Activated T-helper 2 cell treated with anti-CD3 and anti-CD28 coated beads, Interferon-gamma antibody, Interleukin-2, Interleukin-4, amounts not matched to agents 10 μg/mL and 5 μg/mL and 100 μg/mL, durations not matched to agents 14 hours and 24 hours and 36 hours (primary cell): ENCODE measurements around the gene KCNN1. TPM values are rescaled to one million over a fixed set of nuclear protein-coding genes. Genes with fewer than 3 reads are reported as not detected.
A peak's percentile ranks its signal among the peaks of the same experiment; 100 is the strongest.
"Not testable (repeated sequence)": the region's sequence is repeated elsewhere in the genome, so short reads cannot be mapped to it uniquely, and the experiment has no call there.

Source experiments
- DNase-seq: peaks from one replicate; pipeline ENCODE4 v3.0.0; 2021; ENCODE audit warnings: low spot score
- H3K27ac Mint-ChIP-seq: one replicate; pipeline ENCODE4 v1.8.0; 2021; ENCODE audit warnings: mixed read lengths
- H3K27me3 Mint-ChIP-seq: one replicate; pipeline ENCODE4 v1.8.0; 2021; ENCODE audit warnings: low read depth, mixed read lengths
- H3K36me3 Mint-ChIP-seq: one replicate; pipeline ENCODE4 v1.8.0; 2021; ENCODE audit warnings: low read depth, mixed read lengths
- H3K4me1 Mint-ChIP-seq: one replicate; pipeline ENCODE4 v1.8.0; 2021; ENCODE audit warnings: low read depth, mixed read lengths
- H3K4me3 Mint-ChIP-seq: one replicate; pipeline ENCODE4 v1.8.0; 2021; ENCODE audit warnings: low read depth, mild to moderate bottlenecking, moderate library complexity, mixed read lengths
- H3K9me3 Mint-ChIP-seq: one replicate; pipeline ENCODE4 v1.8.0; 2021; ENCODE audit warnings: mixed read lengths
- intact Hi-C: fragments of 100-400 bp; cut with micrococcal nuclease; formaldehyde crosslinking; loops from one replicate; pipeline ENCODE4 v1.15.1; 2023
- total RNA-seq: library from RNA; stranded (reverse); gene quantifications from 2 replicates; pipeline ENCODE4 v1.2.3, GENCODE V29; 2022

The KCNN1 gene
- total RNA-seq, 1 donor from 2014 or later: 0.14 TPM

- no peak for DNase-seq
- peak overlapping the region; percentile 42 for H3K27ac Mint-ChIP-seq
- no peaks in the 10 kb centered on the region for H3K9me3 Mint-ChIP-seq
- peak overlapping the region; percentile 91 for H3K4me3 Mint-ChIP-seq
- H3K27me3 Mint-ChIP-seq: no peaks in the 10 kb centered on the region
- intact Hi-C loops: loop anchor here (10.0 kb wide), 1 partner anchor 162 kb away; no protein-coding TSS in a partner anchor
- H3K36me3 Mint-ChIP-seq: peaks cover 26% of the 10 kb centered on the region
- peaks cover 17% of the 10 kb centered on the region for H3K4me1 Mint-ChIP-seq
These were observed 35.5 kb downstream of the KCNN1 start for GRCh38 chr19:18002347-18002850.

DNA sequence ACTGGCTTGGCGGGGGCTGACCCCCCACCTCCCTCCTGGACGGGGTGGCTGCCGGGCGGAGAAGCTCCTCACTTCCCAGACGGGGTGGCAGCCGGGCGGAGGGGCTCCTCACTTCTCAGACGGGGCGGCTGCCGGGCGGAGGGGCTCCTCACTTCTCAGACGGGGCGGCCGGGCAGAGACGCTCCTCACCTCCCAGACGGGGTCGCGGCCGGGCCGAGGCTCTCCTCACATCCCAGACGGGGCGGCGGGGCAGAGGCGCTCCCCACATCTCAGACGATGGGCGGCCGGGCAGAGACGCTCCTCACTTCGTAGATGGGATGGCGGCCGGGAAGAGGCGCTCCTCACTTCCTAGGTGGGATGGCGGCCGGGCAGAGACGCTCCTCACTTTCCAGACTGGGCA lies 38.8 kb downstream of the KCNN1 start:
- intact Hi-C loops: loop anchor here (10.0 kb wide), 1 partner anchor 159 kb away; no protein-coding TSS in a partner anchor
- peaks cover 44% of the 10 kb centered on the region for H3K36me3 Mint-ChIP-seq
- DNase-seq, H3K4me3 Mint-ChIP-seq, H3K27me3 Mint-ChIP-seq, H3K27ac Mint-ChIP-seq, H3K9me3 Mint-ChIP-seq: not testable (repeated sequence)
- H3K4me1 Mint-ChIP-seq: peaks cover 24% of the 10 kb centered on the region

DNA sequence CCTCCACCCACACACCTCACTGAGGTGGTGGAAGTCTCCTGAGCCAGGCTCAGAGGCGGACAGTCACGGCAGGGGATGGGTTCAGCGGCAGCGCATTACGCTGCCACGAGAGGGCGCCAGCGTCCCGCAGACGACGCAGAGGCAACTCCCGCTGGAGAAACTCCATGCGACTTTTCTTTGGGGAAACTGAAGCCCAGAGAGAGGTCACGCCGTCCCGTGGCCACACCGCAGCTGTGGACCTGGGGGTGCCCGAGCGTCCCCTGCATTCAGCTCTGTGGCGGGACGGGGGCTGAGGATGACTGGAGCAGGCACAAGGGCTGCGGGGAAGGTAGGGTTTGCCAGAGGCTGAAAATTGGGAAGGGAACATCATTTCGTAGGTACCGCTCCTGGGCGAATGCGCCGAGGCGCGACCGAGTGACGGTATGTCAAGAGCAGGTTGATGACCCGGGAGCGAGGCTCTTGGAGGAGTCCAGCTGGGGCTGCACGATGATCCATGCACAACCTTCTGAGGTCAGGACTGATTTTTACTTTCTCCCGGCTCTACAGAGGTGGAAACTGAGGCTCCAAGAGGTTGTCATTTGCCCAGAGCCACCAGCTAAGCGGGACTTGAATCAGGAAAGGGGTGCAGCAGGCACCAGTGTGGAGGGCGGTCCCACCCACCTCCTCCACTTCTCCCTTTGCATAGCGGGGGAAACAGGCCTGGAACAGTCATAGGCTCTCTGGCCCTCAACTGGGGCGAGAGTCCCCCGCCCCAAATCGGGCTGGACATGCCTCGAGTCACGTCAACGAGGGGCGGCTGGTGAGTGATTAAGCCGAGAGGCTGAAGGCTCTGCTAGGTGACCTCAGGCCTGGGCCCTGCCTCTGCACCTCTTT lies 40.4 kb downstream of the KCNN1 start:
- Mint-ChIP-seq H3K27ac (peak overlapping the region; percentile 84), H3K4me3 (peak overlapping the region; percentile 85), H3K9me3 (no peaks in the 10 kb centered on the region), H3K27me3 (no peaks in the 10 kb centered on the region), H3K36me3 (peaks cover 53% of the 10 kb centered on the region), H3K4me1 (peaks cover 24% of the 10 kb centered on the region)
- DNase-seq: peak; percentile 73
- intact Hi-C loops: loop anchor here (1.0 to 10.0 kb wide), 2 partner anchors 51 to 158 kb away; no protein-coding TSS in a partner anchor

DNA sequence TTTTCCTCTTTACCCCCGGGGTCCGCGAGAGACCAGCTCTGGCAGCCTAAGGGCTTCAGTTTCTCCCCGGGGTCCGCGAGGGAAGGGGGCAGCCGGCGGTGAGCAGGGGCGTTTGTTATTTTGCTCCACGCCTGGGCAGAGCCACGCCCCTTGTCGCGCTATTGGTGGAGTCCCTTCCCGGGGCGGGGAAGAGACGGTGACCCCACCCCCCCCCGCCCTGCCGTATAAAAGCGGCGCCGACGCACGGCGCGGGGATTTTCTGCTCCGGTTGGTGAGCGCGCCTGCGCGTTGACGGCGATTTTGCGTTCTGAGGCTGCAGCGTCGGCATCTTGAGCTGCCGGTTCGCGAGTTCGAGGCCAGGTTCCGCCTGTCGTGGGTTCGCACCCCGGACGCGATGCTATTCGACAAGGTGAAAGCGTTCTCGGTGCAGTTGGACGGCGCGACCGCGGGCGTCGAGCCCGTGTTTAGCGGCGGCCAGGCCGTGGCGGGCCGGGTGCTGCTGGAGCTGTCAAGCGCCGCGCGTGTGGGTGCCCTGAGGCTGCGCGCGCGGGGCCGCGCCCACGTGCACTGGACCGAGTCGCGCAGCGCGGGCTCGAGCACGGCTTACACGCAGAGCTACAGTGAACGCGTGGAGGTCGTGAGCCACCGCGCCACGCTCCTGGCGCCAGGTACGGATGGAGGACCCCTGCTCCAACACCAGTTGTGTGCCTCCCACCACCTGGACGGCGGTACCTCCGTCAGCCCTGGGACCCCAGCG lies 41.2 kb downstream of the KCNN1 start, which contains the start of gene ARRDC2:
Gene ARRDC2 (plus strand): TSS at position 254 of the 757 bp plus-strand sequence. CDS start 141 bp downstream, at position 395.
- Mint-ChIP-seq H3K36me3 (peaks cover 54% of the 10 kb centered on the region), H3K27ac (peak within 1 kb of the TSS; percentile 84), H3K4me1 (peaks cover 26% of the 10 kb centered on the region), H3K9me3 (no peaks in the 10 kb centered on the region), H3K27me3 (no peaks in the 10 kb centered on the region), H3K4me3 (peak within 1 kb of the TSS; percentile 85)
- DNase-seq: peak; percentile 87
- intact Hi-C loops: loop anchor here (1.0 to 10.0 kb wide), 4 partner anchors 15 to 157 kb away; no protein-coding TSS in a partner anchor

GRCh38 chr19:18008814-18009213 lies 41.9 kb downstream of the KCNN1 start:
- peak overlapping the region; percentile 72 for H3K27ac Mint-ChIP-seq
- H3K27me3 Mint-ChIP-seq: no peaks in the 10 kb centered on the region
- H3K4me1 Mint-ChIP-seq: peaks cover 33% of the 10 kb centered on the region
- no peak for DNase-seq
- peaks cover 61% of the 10 kb centered on the region for H3K36me3 Mint-ChIP-seq
- no peaks in the 10 kb centered on the region for H3K9me3 Mint-ChIP-seq
- intact Hi-C loops: loop anchor here (2.0 to 10.0 kb wide), 3 partner anchors 14 to 156 kb away; no protein-coding TSS in a partner anchor
- H3K4me3 Mint-ChIP-seq: peak overlapping the region; percentile 85

DNA sequence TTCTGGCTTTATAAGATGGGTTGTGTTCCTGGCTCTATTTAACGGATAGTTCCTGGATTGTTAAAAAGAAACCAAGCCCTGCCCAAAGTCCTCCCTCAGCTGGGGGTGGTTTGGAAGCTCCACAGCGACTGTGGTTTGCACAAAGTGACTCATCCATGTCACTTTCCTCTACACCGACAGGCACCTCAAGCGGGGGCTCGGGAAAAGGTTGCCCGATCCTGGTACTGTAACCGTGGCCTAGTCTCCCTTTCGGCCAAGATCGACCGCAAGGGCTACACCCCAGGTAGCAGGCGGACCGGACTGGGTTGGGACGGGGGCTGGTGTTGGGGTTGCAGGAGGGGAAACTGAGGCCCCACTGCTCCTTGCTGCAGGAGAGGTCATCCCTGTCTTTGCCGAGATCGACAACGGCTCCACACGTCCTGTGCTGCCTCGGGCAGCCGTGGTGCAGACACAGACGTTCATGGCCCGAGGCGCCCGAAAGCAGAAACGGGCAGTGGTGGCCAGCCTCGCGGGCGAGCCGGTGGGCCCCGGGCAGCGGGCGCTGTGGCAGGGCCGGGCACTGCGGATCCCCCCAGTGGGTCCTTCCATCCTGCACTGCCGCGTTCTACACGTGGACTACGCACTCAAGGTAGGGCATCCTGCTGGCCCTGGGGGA lies 42.6 kb downstream of the KCNN1 start:
- intact Hi-C loops: loop anchor here (2.0 to 10.0 kb wide), 3 partner anchors 13 to 155 kb away; no protein-coding TSS in a partner anchor
- H3K27ac Mint-ChIP-seq: peak overlapping the region; percentile 72
- DNase-seq: no peak
- H3K9me3 Mint-ChIP-seq: no peaks in the 10 kb centered on the region
- H3K4me3 Mint-ChIP-seq: peak overlapping the region; percentile 85
- H3K27me3 Mint-ChIP-seq: no peaks in the 10 kb centered on the region
- H3K36me3 Mint-ChIP-seq: peaks cover 68% of the 10 kb centered on the region
- peaks cover 40% of the 10 kb centered on the region for H3K4me1 Mint-ChIP-seq

- intact Hi-C loops: no loop called here
- no peak overlapping the region for H3K27ac Mint-ChIP-seq
- H3K27me3 Mint-ChIP-seq: no peaks in the 10 kb centered on the region
- H3K4me1 Mint-ChIP-seq: peaks cover 44% of the 10 kb centered on the region
- no peak overlapping the region for H3K4me3 Mint-ChIP-seq
- peaks cover 74% of the 10 kb centered on the region for H3K36me3 Mint-ChIP-seq
- H3K9me3 Mint-ChIP-seq: no peaks in the 10 kb centered on the region
- DNase-seq: no peak
These were observed 43.2 kb downstream of the KCNN1 start for GRCh38 chr19:18010149-18010548.

- Mint-ChIP-seq H3K36me3 (peaks cover 67% of the 10 kb centered on the region), H3K4me3 (no peak overlapping the region), H3K27me3 (no peaks in the 10 kb centered on the region), H3K9me3 (no peaks in the 10 kb centered on the region), H3K4me1 (peaks cover 46% of the 10 kb centered on the region), H3K27ac (peak overlapping the region; percentile 81)
- DNase-seq: no peak
- intact Hi-C loops: no loop called here
These were observed 46.6 kb downstream of the KCNN1 start for GRCh38 chr19:18013210-18014111.

DNA sequence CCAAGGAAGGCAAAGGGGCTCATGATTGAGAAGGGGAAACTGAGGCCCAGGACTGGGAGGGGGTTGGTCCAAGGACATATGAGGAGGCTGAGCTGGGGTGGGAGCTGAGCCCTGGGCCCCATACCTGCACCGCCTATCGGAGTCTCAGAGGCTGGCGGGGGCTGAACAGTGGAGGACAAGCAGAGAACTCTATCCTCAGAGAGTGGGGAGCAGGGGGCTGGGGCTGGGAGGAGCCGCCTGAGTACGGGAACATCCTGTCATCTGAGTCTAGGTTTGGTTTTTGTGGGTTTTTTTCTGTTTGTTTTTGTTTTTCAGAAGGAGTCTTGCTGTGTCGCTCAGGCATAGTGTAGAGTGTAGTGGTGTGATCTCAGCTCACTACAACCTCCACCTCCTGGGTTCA lies 47.3 kb downstream of the KCNN1 start:
- intact Hi-C loops: no loop called here
- Mint-ChIP-seq H3K4me1 (peaks cover 42% of the 10 kb centered on the region), H3K36me3 (peaks cover 60% of the 10 kb centered on the region)

GRCh38 chr19:18016209-18016910 lies 49.5 kb downstream of the KCNN1 start:
- Mint-ChIP-seq H3K4me1 (peaks cover 51% of the 10 kb centered on the region), H3K27ac (no peak overlapping the region), H3K4me3 (no peak overlapping the region), H3K9me3 (no peaks in the 10 kb centered on the region), H3K36me3 (peaks cover 43% of the 10 kb centered on the region), H3K27me3 (no peaks in the 10 kb centered on the region)
- intact Hi-C loops: no loop called here
- DNase-seq: no peak

More for the DNA sequence above, 47.3 kb downstream of the KCNN1 start:
- Mint-ChIP-seq H3K27ac (peak overlapping the region; percentile 81), H3K9me3 (no peaks in the 10 kb centered on the region), H3K4me3 (peak overlapping the region; percentile 52), H3K27me3 (no peaks in the 10 kb centered on the region)
- DNase-seq: peak; percentile 33
